Medulla oblongata (tissue), 1 donor: ENCODE results near the gene PRPF18.
A peak's percentile ranks its signal among the peaks of the same experiment; 100 is the strongest.

Experiments
- DNase-seq: peaks from one replicate; pipeline ENCODE4 v3.0.0-alpha.2; 2015; ENCODE audit errors: extremely low spot score

Gene PRPF18

DNA sequence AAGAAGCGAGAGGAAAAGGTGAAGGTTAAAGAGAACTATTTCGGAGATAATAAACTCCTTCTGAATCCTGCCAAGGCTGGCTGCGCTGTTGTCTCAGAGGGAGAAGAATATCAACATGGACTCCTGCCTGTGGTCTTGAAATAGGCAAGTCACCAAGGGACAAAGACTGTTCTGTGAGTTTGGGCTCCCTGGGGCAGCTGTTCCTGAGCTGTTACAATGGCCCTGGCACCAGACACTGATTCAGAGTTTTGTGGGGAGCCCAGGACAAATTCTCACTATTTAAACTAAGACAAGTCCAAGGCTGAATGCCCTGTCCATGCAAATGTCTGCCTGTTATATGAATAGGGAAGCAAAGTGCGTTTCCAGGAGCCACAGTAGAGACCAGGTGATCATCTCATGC, 81.4 kb downstream of the PRPF18 start:
- peak; percentile 56 for DNase-seq

DNA sequence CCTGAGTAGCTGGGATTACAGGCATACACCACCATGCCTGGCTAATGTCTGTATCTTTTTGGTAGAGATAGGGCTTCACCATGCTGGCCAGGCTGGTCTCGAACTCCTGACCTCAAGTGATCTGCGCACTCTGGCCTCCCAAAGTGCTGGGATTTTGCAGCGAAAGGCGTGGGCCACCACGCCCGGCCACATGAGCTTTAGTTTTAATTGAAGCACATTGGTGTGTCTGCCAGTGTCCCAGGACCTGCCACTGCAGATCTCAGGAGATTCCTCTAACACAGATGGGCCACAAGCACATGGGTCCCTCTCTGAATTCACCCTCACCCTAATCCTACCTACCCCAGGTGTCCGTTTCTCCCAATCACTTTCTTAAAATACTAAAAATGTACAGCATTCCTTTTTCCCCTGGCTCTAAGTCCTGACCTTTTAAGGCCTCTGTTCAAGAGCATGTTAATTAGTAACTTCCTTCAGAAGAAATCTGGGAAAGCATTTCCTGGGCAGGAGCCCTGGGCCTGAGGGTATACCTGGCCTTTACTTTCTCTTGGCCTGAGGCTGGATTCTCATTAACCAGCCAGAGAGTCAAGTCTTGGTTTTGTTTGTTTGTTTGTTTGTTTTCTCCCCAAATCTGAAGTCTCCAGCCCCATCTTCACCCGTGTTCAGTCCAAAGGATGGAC, 82.6 kb downstream of the PRPF18 start:
- DNase-seq = no peak

DNA sequence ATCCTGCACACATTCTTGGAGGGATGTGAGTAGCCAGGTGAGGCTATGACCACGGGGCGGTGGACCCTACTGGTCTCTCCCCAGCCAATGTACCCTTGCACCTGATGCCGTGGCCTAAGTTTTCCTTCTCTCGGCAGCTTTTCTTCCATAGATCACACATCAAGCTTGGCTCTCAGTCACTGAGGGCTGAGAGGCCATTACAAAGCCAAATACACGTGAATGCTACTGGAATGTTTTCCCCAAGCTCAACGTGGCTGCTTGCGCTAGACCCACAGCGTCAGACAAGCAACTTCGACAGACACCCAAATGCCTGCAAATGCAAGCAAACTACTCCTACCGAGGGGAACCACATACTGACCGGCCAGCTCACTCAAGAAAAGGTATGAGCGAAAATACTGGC, 83.1 kb downstream of the PRPF18 start:
- no peak for DNase-seq

DNA sequence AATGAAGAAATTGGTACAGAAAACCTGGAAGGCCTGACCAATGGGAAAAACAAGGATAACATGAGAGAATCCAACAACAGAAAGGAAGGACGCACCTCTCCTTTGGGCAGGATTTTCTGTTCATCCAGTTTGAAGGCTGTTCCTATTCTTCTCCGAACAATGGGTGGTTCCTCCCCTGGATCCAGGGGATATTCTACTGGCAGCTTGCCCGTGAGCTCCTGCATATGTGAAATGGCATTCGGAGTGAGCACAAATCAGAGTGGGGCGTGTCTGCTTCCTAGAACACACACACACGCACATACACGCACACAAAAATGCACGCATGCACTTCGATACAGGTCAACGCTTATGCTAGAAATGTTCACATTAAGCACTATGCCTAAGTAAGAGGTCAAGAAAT, 83.5 kb downstream of the PRPF18 start:
- DNase-seq = no peak

DNA sequence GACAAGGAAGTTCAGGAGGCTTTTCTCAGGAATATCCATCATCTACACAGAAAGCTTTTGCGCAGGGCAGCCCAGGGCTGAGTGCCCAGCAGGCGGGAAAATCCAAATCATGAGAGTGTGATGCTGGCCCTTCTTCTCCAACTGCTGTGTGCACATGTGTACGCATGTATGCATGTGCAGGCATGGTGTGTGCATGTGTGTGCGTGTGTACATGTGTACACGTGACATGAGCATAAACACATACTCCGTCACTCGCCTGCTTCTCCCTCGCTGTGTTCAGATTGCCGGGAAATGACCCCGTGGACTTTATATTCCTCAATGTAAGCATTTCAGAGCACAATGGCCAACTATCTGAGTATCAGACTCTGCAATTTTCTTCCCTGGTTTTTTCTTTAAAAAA, 85.1 kb downstream of the PRPF18 start:
- no peak for DNase-seq

DNA sequence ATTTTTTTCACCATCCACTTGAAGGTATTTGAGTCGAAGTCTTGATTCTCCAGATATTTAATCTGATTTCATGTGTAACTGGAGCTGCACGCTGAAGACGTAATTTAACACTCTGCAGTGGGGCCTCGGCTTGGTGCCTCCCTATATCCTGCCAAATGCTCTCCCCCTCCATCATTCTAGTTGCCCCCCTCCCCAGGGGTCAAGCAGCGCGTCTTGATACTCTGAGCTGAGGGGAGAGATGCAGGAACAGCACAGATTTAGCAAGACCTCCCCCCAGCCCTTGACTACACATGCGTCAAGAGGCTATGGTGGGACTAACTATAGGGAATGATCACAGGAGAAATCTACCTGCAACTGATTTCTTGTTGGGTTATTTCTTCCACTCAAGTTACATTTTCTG, 85.8 kb downstream of the PRPF18 start:
- DNase-seq = no peak

DNA sequence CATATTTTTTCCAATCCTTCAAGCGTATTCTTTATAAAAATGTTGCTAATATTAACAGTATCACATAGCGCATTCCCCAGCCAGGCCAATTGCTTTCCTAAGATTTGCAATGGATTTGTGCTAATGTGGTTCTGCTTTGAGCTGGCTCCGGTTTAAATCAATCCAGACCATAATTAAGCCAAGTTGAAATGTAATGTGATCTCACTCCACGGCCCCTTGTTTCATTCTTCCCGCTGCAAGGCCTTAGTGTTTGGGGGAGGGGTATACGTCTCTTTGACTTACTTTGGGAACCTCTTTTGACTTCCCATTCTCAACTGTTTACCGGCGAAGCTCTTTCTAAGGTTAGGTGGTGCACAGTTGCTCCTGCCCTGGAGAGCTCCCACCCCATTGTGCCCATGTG, 86.4 kb downstream of the PRPF18 start:
- no peak for DNase-seq

DNA sequence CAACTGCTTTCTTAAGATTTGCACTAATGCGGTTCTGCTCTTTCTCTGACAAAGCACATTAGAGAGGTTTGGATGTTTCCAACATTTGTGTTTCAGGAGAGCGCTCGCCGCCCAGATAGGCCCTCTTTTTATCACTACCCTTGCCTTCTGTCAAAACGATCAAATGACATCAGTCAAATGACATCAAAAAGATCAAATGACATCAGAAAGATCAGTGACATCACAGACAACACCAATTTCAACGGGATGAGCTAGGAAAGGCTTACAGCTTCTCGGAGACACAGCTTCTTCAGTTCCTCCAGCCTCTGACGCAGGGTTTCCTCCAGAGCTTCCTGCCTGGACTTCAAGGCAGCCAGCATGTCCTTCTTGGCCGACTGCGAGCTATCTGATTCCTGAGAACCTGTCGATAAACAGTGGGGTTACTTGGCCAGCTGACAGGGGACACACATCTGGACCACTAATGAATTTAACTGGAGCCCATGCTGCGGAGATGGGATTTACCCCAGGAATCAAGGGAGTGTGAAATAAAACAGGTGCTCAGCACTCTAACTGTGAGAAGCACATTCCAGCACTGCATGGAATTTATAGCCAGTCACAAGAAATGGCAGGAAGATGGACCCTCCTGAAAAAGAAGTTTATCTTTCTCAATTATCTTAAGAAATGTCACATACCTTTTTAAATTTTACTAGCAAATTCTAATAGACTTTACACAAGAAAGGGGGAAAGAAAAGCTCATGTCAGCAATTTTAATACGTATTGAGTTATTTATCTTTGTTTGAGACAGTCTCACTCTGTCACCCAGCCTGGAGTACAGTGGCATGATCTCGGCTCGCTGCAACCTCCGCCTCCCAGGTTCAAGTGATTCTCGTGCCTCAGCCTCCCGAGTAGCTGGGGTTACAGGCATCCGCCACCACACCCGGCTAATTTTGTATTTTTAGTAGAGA, 88.2 kb downstream of the PRPF18 start:
- no peak for DNase-seq

DNA sequence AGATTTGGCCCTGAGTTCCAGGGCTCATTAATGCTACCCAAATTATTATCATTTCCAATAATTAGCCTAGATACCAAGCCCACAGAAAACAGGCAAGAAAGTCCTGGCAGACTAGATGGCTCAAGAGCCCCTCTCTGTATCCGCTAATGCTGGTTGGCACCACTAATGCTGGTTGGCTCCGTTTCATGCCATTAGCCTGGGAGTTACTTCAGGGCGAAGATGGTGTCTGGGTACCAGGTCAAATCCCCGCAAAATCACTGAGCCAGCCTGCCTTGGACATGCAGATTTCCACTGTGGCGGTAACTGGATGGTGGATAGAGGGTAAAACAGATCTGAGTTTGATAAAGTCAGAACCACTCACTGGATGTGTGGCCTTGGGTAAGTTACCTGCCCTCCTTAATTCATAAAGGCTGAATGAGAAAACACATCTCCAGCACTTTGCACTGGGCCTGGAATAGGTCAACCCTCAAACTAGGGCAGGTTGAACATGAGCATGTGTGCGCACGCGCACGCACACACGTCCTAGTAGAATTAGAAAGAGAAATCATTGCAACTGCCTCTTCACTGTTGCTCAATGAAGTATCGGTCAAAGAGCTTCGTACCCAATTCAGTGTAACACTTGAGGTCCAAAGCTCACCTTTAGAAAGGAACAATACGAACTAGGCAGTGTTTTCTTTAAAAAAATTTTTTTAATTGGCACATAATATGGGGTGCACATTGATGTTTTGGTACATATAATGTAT, 91.5 kb downstream of the PRPF18 start:
- no peak for DNase-seq
